ENCODE data around the gene SP2.

The SP2 gene

DNA sequence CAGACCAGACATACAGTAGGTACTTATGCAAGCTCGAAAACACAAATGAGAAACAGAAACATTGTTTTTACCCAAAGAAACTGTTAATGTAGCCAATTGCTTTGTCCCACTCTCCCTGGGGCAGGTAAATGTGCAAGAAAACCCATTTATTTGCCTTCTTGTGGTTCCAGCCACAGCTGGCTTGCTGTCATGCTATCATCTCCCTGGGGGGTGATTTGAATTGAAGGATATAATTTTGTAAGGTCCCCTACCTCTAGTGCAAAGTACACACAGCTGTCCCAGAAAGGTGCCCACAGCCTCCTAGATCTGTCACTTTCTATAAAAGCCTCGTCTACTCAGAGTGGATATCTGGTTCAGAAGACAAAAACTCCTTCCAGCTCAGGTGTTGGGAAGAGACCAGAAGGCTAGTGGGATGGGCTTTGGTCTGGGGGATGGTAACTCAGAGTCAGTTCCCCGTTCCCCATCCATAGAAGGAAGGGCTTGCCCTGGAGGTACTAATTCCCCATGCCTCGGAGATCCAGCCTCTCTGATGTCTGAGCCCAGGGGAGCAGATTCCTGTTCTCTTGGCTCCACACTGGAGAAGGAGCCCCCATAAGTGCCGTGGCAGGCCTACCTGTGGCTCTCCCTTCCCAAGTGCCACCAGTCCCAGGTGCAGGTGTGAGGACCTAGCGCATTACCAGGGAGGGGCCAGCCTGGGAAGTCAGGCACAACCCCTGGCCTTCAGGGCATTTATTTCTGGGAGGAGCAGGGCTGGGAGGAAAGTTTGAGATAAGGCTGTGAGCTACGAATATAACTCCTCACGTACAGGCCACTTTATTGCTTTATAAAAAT lies 64.0 kb downstream of the SP2 start:
- no peaks in the 10 kb centered on the region for H3K9me3 ChIP-seq
- H3K4me3 ChIP-seq (ENCODE audit: low read depth, low read length) = no peak overlapping the region
- no peak for DNase-seq
- no peaks in the 10 kb centered on the region for H3K27me3 ChIP-seq
- TF ChIP-seq, protein P1, sequence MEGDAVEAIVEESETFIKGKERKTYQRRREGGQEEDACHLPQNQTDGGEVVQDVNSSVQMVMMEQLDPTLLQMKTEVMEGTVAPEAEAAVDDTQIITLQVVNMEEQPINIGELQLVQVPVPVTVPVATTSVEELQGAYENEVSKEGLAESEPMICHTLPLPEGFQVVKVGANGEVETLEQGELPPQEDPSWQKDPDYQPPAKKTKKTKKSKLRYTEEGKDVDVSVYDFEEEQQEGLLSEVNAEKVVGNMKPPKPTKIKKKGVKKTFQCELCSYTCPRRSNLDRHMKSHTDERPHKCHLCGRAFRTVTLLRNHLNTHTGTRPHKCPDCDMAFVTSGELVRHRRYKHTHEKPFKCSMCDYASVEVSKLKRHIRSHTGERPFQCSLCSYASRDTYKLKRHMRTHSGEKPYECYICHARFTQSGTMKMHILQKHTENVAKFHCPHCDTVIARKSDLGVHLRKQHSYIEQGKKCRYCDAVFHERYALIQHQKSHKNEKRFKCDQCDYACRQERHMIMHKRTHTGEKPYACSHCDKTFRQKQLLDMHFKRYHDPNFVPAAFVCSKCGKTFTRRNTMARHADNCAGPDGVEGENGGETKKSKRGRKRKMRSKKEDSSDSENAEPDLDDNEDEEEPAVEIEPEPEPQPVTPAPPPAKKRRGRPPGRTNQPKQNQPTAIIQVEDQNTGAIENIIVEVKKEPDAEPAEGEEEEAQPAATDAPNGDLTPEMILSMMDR (IDR thresholded peaks at IDR 0.05; ENCODE audit: low read depth, low read length) = no peak
- H3K4me1 ChIP-seq = no peaks in the 10 kb centered on the region
- H3K36me3 ChIP-seq = no peaks in the 10 kb centered on the region

GRCh38 chr17:47961406-47961805 lies 65.4 kb downstream of the SP2 start:
- H3K4me1 ChIP-seq = no peaks in the 10 kb centered on the region
- no peaks in the 10 kb centered on the region for H3K9me3 ChIP-seq
- TF ChIP-seq, protein P1 (IDR thresholded peaks at IDR 0.05; ENCODE audit: low read depth, low read length) = no peak
- no peaks in the 10 kb centered on the region for H3K27me3 ChIP-seq
- no peak for DNase-seq
- no peak overlapping the region for H3K4me3 ChIP-seq (ENCODE audit: low read depth, low read length)
- H3K36me3 ChIP-seq = no peaks in the 10 kb centered on the region

GRCh38 chr17:47962901-47963300 lies 66.9 kb downstream of the SP2 start:
- TF ChIP-seq, protein P1 (IDR thresholded peaks at IDR 0.05; ENCODE audit: low read depth, low read length) = no peak
- Histone ChIP-seq H3K4me1 (no peaks in the 10 kb centered on the region), H3K4me3 (ENCODE audit: low read depth, low read length) (no peak overlapping the region), H3K27me3 (no peaks in the 10 kb centered on the region), H3K36me3 (no peaks in the 10 kb centered on the region), H3K9me3 (no peaks in the 10 kb centered on the region)
- no peak for DNase-seq

DNA sequence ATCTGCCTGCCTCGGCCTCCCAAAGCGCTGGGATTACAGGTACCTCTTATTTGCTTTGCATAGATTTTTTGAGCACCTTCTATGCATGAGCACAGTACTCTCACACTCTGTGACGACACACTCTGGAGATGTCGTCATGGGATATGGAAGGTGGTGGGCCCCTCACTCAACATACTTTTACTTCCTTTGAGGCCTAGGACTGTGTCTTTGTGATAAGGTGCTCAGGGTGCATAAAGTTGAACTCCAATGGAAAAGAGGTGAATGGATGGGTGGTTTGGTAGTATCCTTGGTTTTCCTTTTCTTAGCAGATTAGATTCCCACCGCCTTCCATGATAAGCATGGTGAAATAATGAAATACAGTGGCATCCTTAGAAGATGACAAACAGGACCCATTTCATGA lies 68.8 kb downstream of the SP2 start:
- Histone ChIP-seq H3K4me3 (ENCODE audit: low read depth, low read length) (no peak overlapping the region), H3K4me1 (no peaks in the 10 kb centered on the region; the same call in 1 of the 2 replicates), H3K9me3 (no peaks in the 10 kb centered on the region), H3K27me3 (no peaks in the 10 kb centered on the region), H3K36me3 (no peaks in the 10 kb centered on the region)
- DNase-seq = no peak
- TF ChIP-seq, protein P1 (IDR thresholded peaks at IDR 0.05; ENCODE audit: low read depth, low read length) = no peak

DNA sequence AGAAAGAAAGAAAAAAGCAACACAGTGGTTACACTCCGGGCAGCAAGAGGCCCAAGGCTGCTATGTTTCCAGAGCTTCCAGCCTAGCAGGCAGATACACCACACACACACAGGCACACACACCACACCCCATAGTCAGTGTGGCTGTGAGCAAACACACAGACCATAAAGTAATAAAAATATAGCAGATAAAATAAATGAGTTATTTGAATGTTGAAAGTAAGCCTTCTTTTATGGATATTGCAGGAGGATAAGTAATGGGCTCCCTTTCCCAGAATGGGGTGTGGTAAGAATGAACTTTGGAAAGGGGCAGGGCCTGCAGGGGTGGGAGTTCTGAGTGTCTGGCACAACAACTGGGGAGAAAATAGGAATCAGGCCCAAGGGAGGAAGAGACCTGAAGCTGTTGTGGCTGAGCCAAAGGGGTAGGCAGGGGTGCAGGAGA lies 70.1 kb downstream of the SP2 start:
- no peak for DNase-seq
- no peaks in the 10 kb centered on the region for H3K27me3 ChIP-seq
- TF ChIP-seq, protein P1 (IDR thresholded peaks at IDR 0.05; ENCODE audit: low read depth, low read length) = no peak
- no peaks in the 10 kb centered on the region for H3K9me3 ChIP-seq
- peaks cover 6% of the 10 kb centered on the region for H3K4me1 ChIP-seq
- H3K4me3 ChIP-seq (ENCODE audit: low read depth, low read length) = no peak overlapping the region
- H3K36me3 ChIP-seq = no peaks in the 10 kb centered on the region

GRCh38 chr17:47967607-47968252 lies 71.7 kb downstream of the SP2 start:
- Histone ChIP-seq H3K4me3 (ENCODE audit: low read depth, low read length) (no peak overlapping the region), H3K9me3 (no peaks in the 10 kb centered on the region), H3K4me1 (peaks cover 6% of the 10 kb centered on the region), H3K36me3 (no peaks in the 10 kb centered on the region), H3K27me3 (no peaks in the 10 kb centered on the region)
- DNase-seq = no peak
- TF ChIP-seq, protein P1 (IDR thresholded peaks at IDR 0.05; ENCODE audit: low read depth, low read length) = no peak
